ENCODE data around the gene SRF.

Gene SRF

DNA sequence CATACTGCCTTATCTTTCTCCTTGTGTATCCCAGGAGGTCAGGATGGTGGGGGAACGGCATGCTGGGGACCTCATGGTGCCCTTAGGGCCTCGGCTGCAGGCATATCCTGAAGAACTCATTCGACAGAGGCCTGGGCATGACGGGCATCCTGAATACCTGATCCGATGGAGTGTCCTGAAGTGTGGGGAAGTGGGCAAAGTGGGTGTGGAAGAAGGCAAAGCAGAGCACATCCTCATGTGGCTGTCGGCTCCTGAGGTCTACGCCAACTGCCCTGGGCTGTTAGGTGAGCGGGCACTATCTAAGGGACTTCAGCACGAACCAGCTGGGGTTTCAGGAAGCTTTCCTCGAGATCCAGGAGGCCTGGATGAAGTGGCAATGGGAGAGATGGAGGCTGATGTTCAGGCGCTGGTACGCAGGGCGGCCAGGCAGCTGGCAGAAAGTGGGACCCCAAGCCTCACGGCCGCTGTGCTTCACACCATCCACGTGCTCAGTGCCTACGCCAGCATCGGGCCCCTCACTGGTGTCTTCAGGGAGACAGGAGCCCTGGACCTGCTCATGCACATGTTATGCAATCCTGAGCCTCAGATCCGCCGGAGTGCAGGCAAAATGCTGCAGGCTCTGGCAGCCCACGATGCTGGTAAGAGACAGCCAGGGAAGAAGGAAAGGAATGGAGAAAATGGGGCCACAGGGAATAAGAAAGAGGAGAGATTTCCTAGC lies 13.4 kb downstream of the SRF start:
- no peak for FAIRE-seq

DNA sequence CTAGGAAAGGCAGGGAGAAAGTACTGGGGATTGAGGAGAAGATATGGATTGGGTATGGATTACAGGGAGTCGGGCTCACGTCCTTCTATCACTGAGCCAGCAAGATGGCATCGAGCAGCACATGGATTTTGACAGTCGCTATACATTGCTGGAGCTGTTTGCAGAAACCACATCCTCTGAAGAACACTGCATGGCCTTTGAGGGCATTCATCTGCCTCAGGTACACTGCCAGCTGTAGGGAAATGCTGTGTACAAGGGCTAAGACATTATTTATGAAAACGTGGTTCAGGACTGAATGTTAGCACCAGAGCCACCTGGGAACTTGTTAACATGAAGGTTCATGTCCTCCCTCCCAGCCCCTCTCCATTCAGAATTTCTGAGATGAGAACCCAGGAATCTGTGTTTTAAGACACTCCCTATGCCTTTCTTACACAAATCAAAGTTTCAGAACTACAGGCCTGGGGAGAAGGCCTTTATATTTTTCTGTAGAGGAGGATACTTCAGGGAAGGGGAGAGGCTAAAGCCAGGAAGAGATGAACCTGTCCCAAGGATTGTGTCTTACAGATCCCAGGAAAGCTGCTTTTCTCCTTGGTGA lies 14.4 kb downstream of the SRF start:
- FAIRE-seq, result no peak

DNA sequence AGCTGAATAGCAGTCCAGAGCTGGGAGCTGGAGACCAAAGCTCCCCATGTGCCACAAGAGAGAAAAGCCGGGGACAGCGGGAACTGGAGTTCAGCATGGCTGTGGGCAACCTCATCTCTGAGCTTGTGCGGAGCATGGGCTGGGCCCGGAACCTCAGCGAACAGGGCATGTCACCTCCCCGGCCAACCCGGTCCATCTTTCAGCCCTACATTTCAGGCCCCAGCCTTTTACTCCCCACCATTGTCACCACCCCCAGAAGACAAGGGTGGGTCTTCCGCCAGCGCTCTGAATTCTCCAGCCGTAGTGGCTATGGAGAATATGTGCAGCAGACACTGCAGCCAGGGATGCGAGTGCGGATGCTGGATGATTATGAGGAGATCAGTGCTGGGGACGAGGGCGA lies 14.9 kb downstream of the SRF start:
- no peak for FAIRE-seq

DNA sequence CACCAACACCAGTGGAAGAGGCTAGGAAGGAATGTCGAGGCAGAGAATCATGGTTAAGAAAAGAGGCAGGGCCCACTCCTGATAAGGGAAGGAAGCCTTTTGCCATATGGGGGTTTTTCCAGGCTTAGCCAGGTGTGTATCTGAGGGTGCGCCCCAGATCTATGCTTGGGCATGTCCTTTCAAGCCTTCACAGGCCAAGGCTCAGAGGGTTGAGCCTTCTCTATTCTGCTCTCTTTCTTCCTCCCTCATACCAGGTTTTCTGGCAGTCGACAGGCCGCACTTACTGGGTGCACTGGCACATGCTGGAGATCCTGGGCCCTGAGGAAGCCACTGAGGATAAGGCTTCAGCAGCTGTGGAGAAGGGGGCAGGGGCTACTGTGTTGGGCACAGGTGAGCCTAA lies 15.6 kb downstream of the SRF start:
- FAIRE-seq, result no peak

DNA sequence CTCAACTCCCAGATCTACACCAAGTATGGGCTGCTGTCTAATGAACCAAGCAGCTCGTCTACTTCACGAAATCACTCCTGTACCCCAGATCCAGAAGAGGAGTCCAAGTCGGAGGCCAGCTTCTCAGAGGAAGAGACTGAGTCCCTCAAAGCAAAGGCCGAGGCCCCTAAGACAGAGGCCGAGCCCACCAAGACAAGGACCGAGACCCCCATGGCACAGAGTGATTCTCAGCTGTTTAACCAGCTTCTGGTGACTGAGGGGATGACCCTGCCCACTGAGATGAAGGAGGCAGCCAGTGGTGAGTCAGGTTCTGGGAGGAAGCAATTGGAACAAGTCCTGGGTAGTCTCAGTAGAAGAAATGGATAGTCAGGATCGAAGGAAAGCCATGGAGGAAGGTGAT lies 16.8 kb downstream of the SRF start:
- no peak for FAIRE-seq

DNA sequence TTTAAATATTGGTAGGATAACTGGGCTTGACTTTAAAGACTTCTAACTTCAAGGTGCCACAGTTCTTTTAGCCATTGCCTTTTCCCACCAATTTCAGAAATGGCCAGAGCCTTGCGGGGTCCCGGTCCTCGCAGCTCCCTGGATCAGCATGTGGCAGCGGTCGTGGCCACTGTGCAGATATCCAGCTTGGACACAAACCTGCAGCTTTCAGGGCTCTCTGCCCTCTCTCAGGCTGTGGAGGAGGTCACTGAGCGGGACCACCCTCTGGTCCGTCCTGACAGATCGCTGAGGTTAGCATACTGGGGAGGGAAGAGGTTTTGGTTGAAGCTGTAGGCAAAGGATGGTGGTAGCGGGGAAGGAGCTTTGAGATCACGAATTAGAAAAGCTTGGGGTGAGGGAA lies 17.4 kb downstream of the SRF start:
- FAIRE-seq, result no peak

DNA sequence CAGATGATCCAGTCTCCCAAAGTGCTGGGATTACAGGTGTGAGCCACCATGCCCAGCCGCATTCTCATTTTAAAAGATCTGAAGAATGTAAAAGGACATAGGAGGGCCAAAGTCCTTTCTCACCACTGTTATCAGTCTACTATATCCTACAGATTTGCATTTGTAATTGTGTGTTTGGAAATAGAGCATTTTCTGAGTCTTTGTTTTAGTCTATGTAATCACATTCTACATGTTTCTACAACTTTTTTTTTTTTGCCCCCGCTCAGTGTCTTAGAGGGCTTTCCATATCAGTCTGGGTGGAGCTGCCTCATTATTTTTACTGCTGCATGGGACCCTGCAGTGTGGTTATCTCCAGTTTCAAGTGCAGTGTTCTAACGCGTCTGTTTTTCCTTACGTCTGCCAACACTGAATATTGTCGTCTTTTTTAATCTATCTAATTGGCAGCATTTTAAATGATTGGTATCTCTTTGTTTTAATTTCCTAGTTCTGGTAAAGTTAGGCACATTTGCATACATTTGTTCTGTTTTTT lies 18.8 kb downstream of the SRF start:
- no peak for FAIRE-seq

DNA sequence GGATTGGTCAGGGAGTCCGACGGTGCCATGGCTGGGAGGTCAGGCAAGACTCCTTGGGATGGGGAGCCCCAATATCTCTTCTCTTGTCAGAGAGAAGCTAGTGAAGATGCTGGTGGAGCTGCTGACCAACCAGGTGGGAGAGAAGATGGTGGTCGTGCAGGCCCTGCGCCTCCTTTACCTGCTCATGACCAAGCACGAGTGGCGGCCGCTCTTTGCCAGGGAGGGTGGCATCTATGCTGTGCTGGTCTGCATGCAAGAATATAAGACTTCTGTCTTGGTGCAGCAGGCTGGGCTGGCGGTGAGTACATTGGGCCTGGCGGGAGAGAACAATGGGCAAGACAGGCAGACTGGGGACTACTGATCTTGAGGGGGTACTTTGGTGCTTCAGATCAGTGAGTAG lies 21.8 kb downstream of the SRF start:
- no peak for FAIRE-seq

DNA sequence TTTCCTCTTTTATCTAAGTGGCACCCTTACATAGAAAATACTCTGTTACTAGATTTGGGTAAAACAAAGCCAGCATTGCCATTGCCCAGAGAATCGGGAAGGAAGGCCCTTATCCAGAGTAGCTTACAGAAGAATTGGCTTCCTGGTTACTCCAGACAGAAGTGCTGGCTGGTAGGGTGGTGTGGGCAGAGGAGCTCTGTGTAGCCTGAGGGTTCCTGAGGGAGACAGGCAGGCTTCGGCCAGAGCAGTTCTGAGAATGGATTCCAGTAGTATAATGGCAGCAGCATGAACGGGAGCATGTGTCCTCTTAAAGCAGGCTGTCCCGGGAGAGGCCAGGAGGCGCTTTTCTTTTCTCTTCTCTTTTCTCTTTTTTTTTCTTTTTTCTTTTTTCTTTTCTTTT lies 22.9 kb downstream of the SRF start:
- FAIRE-seq, result no peak

DNA sequence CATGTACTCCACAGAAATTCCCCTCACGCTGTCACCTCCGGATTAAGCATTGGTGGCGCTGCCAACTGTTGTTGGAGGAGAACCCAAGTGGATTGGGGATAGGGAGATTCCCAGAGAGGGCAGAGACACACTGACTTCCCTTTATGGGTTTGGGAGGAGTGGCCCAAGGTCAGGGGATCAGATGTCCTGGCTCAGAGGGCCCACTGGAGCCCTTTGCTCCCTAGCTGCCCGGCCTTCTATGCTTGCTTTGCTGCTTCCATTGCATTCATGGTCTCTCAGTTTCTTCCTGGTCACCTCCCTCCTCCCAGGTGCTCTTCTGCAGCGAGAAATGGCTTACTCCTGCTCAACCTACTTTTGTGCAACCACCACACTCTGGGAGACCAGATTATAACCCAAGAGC lies 25.3 kb downstream of the SRF start:
- FAIRE-seq, result no peak

DNA sequence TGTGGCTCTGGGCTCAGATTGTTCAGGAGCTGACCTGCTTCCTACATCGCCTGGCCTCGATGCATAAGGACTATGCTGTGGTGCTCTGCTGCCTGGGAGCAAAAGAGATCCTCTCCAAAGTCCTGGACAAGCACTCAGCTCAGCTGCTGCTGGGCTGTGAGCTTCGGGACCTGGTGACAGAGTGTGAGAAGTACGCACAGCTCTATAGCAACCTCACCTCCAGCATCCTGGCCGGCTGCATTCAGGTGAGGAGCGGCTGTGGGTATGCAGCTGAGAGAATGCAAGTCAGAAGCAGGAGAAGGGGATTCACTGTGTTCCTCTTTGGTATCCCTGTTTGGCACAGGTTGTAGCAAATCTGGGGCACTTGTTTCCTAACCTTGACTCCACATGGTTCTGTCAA lies 28.8 kb downstream of the SRF start:
- no peak for FAIRE-seq

DNA sequence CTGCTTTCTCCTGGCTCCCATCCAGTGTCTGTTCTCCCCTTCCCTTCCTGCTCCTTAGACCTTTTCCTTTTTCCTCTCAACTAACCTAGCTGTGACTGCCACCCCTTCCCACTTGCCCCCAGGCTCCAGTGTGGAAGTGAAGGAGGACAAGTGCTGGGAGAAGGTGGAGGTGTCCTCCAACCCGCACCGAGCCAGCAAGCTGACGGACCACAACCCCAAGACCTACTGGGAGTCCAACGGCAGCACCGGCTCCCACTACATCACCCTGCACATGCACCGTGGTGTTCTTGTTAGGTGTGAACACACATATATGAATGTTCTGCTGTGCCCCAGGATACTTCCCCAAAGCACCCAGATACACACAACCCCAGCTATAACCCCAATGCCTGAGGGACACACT lies 29.5 kb downstream of the SRF start:
- FAIRE-seq, result no peak

DNA sequence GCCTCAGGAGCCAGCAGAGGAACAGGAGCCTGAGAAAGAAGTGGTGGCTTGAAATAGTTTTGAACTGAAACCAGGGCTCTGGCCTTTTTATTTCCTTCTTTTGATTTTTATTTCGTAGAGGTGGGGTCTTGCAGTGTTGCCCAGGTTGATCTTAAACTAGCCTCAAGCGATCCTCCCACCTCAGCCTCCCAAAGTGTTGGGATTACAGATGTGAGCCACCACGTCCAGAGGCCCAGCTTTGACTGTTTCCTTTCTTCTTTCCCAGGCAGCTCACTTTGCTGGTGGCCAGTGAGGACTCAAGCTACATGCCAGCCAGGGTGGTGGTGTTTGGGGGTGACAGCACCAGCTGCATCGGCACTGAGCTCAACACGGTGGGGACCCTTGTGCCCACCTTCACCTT lies 31.4 kb downstream of the SRF start:
- FAIRE-seq, result no peak

DNA sequence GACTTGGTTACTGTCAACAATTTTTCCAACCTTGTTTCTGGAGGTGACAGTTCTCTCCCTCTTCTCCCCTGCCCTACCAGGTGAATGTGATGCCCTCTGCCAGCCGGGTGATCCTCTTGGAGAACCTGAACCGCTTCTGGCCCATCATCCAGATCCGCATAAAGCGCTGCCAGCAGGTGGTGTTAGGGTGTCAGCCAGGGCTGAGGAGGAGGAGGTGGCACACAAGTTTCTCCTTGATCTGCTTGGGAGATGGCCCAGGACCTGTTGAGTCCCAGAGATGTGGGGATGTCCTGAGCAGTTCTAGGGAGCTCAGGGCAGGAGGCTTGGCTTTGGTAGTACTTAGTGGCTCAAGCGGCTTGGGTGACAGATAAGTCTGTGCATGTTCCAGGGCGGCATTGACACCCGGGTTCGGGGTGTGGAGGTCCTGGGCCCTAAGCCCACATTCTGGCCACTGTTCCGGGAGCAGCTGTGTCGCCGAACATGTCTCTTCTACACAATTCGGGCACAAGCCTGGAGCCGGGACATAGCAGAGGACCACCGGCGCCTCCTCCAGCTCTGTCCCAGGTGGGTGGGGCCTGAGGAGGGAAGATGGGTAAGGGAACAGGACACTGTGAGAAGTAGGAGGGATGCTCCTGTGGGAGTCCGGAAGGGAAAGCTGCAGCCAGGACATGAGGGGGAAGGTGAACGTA lies 32.1 kb downstream of the SRF start:
- FAIRE-seq, result no peak

DNA sequence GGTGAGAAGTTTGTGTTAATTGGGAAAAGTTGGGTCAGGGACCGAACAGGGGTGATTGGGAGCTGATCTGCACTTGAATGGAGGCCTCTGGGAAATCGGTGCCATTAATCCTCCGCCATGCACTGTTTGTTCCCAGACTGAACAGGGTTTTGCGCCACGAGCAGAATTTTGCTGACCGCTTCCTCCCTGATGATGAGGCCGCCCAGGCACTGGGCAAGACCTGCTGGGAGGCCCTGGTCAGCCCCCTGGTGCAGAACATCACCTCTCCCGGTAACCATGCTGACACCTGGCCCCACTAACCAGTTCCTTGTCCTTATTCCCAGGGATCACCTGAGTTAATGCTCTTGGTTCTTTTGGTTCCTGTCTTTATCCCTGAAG lies 32.6 kb downstream of the SRF start:
- no peak for FAIRE-seq

DNA sequence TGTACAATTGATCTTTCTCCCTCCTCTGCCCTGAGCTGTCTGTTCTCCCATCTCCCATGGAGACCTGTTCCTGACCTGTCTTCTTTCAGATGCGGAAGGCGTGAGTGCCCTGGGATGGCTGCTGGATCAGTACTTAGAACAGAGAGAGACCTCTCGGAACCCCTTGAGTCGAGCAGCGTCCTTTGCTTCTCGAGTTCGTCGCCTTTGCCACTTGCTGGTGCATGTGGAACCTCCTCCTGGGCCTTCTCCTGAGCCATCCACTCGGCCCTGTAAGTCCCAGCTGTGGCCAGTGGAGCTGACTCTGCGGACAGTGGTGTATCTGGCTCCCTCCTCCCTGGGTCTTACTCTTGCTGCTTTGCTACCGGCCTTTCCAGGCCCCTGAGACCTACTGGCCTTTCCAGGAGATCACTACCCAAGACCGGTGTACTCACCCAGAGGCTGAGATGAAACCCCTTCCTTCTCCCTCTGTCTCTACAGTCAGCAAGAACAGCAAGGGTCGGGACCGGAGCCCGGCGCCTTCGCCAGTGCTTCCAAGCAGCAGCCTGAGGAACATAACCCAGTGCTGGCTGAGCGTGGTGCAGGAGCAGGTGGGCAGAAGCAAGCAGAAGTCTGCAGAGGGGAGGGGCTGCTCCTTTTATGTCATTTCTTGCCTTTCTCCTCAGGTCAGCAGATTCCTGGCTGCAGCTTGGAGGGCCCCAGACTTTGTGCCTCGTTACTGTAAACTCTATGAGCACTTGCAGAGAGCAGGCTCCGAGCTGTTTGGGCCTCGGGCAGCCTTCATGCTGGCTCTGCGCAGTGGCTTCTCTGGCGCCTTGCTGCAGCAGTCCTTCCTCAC lies 33.4 kb downstream of the SRF start:
- no peak for FAIRE-seq

DNA sequence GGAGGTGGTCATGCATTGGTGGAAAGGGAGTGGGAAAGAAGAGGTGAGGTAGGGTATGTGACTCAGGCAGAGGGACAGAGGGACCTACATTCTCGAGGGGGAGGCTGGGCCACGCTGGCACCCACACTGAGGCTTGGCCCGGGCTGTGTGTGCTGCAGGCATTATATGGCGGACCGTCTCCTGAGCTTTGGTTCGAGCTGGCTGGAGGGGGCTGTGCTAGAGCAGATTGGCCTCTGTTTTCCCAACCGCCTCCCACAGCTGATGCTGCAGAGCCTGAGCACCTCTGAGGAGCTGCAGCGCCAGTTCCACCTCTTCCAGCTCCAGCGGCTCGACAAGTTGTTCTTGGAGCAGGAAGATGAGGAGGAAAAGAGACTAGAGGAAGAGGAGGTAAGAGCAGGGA lies 34.8 kb downstream of the SRF start:
- FAIRE-seq, result no peak

DNA sequence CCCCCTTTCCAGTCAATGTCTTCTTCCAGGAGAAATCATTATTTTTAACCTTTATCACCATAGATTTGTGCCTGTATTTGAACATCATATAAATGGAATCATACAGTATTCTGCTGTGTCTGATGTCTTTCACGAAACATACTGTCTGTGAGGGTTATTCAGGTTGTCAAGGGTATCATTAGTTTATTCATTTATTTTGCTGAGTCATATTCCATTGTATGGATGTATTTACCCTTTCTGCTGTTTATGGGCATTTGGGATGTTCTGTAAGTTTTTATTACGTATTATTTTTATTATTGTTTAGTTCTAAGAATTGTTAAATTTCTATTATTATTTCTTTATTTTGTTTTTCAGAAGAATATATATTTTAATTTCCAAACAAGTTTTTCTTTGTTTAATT lies 36.2 kb downstream of the SRF start:
- FAIRE-seq, result no peak

DNA sequence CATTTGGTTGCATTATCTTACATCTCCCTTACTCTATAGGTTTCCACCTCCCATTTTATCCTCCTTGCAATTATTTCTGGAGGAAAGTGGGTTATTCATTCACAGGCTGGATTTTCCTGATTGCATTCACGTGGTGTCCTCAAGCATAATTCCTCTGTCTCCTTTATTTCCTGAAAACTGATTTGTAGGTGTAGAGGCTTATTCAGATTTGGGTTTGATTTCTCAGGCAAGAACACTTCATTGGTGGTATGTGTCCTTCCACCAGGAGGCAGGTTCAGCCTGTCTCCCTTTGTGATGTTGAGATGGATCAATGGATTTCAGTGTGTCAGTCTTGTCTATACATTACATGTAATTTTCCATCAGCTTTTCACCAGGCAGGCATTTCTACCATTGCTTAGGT lies 40.9 kb downstream of the SRF start:
- no peak for FAIRE-seq

DNA sequence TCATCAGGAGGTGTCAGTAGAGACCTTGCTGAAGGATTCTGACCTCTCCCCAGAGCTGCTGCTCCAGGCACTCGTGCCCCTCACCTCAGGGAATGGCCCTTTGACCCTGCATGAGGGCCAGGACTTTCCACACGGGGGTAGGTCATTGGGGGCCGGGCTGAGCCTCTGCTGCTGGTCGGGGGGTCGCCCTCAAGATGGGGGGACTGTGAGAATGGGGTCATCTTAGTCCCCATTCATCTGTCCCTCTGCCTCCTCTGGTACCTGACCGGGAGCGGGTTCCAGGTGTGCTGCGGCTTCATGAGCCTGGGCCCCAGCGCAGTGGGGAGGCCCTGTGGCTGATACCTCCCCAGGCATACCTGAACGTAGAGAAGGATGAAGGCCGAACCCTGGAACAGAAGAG lies 42.4 kb downstream of the SRF start:
- FAIRE-seq, result no peak

DNA sequence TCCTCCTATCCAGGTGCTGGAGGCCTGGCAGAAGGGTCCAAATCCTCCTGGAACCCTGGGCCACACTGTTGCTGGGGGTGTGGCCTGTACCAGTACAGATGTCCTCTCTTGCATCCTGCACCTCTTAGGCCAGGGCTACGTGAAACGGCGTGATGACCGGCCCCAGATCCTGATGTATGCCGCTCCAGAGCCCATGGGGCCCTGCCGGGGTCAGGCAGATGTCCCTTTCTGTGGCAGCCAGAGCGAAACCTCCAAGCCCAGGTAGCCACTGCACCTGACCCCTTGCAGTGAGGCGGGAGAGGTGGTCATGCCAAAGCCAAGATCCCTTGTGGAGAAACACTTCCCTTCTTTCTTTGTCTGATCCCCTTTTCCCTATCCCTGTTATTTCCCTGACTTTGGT lies 44.0 kb downstream of the SRF start:
- FAIRE-seq, result no peak

DNA sequence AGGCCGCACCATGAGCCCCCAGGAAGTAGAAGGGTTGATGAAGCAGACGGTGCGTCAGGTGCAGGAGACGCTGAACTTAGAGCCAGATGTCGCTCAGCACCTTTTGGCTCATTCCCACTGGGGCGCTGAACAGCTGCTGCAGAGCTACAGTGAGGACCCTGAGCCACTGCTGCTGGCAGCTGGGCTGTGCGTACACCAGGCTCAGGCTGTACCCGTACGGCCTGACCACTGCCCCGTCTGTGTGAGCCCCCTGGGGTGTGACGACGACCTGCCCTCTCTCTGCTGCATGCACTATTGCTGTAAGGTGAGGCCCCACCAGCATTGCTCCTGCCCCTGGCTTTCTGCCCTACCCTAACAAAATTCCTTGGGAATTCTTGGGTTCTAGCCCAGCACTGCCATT lies 45.1 kb downstream of the SRF start:
- FAIRE-seq, result no peak

DNA sequence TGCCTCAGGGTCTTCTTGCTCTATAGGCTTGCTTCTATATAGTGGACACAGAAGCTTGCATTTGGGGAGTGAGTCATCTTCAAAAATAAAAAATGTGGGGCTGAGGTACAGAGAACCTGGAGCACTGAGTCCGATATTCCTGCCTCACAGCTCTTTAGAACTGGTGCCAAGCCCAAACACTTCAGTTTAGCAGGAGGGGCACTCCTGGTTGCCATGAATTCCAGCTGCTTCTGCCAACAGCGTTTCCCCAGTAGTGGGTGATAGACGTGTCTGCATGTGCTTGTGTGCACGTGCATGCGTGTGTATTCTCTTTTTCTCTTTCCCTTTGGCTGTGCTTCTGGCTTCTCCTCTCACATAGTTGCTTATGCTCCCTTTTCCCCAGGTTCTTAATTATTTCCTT lies 46.3 kb downstream of the SRF start:
- no peak for FAIRE-seq

DNA sequence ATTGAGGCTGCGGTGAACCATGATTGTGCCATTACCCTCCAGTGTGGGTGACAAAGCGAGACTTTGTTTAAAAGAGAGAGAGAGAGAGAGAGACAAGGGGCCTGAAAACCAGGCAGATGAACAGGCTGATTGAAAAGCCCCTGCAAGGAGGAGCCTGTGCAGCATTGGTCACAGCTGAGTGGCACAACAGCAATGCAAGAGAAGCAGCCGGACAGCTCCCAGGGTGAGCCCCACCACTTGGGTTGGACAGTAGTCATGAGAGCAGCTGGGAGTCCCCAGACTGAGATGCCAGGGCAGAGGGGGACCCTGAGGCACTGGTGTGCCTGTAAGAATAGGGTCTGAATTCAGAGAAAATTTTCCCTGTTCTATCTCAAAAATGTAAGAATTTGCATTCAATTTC lies 48.0 kb downstream of the SRF start:
- no peak for FAIRE-seq
